Nasal cavity respiratory epithelium epithelial cell of viscerocranial mucosa (primary cell): ENCODE measurements around the gene CCL4L2. TPM values are rescaled to one million over a fixed set of nuclear protein-coding genes. Genes with fewer than 3 reads are reported as not detected.

Source experiments
- total RNA-seq: library from RNA; depleted of rRNA; stranded (reverse); fragments of >200 nt; gene quantifications from 2 replicates; pipeline ENCODE4 v1.2.3, GENCODE V29; 2014

The CCL4L2 gene
- total RNA-seq: not detected in 2 replicates

DNA sequence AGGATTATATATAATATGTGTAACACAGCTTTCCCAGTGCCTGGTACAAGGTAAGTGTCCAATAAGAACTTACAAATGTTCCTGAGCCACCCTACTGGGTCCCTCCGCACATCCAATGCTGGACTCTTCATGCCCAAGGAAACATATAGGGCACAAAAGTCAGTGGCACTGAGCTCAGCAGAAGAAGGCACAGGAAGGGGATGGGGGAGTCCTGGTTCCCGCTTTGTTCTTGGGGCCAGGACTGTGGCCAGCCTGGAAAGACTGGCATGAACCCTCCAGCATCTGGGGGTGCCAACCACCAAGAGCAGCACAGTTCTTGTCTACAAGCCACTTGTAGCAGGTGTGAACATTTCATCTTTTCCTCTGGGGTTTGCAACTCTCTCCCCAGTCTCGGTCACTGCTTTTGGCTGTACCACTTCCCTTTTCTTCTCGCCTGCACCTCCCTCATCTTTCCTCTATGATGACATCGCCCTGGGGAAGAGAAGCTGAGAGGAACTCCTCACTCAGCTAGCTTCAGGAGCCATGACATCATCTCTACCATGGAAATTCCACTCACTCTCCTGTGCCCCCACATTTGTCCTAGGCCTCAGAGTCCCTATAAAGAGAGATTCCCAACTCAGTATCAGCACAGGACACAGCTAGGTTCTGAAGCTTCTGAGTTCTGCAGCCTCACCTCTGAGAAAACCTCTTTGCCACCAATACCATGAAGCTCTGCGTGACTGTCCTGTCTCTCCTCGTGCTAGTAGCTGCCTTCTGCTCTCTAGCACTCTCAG lies at the start of gene CCL4L2:
Gene CCL4L2, plus strand, starts transcription at position 625 of the 773 bp plus-strand sequence.

GRCh38 chr17:36176536-36176935 lies 34.3 kb upstream of the CCL4L2 start, which contains the start of gene TBC1D3B:
TBC1D3B (minus strand) TSS chr17:36176636; CDS start chr17:36175050, 1,586 bp downstream.

Other genes starting within 250 kb of the CCL4L2 start
- not detected in 2 replicates for gene CCL16, start 229.6 kb upstream of the CCL4L2 start, total RNA-seq
- gene CCL14, start 224.3 kb upstream of the CCL4L2 start, total RNA-seq: not detected in 2 replicates
- gene CCL15, start 209.5 kb upstream of the CCL4L2 start, total RNA-seq: not detected in 2 replicates
- not detected in 2 replicates for gene CCL23, start 193.1 kb upstream of the CCL4L2 start, total RNA-seq
- gene CCL18, start 146.8 kb upstream of the CCL4L2 start, total RNA-seq: not detected in 2 replicates
- gene CCL3, start 120.9 kb upstream of the CCL4L2 start, total RNA-seq: not detected in 2 replicates
- not detected in 2 replicates for gene CCL4, start 107.2 kb upstream of the CCL4L2 start, total RNA-seq
- 1.4 and 3.2 TPM in 2 replicates for gene TBC1D3B, start 34.4 kb upstream of the CCL4L2 start, total RNA-seq
- gene CCL3L1, start 14.3 kb upstream of the CCL4L2 start, total RNA-seq: not detected in 2 replicates
- 0.07 TPM in 1 of 2 replicates, not detected in the other for gene TBC1D3I, start 53.5 kb downstream of the CCL4L2 start, total RNA-seq
- gene TBC1D3G, start 112.8 kb downstream of the CCL4L2 start, total RNA-seq: not detected in 2 replicates
- not detected in 2 replicates for gene TBC1D3H, start 177.4 kb downstream of the CCL4L2 start, total RNA-seq